ENCODE data around the gene POC1A. TPM values are rescaled to one million over a fixed set of nuclear protein-coding genes. Genes with fewer than 3 reads are reported as not detected.

The POC1A gene
- total and polyA plus RNA-seq, 2 donors (not counting 3 experiments of a cell fraction or from before 2014, with no cell fraction given), result 14.8 to 19.4 TPM

GRCh38 chr3:52092271-52092660 lies 62.0 kb downstream of the POC1A start:
- CTCF ChIA-PET, result no interaction called here
- H3K4me3 ChIP-seq (replicated peaks in 1 of 3; ENCODE audit: insufficient read depth in 1 of 3, low read depth in 1 of 3, low read length in 3 of 3), result no peak overlapping the region
- H3K9ac ChIP-seq (replicated peaks; ENCODE audit: extremely low read depth, insufficient read depth, low read length), result no peak overlapping the region
- no peak overlapping the region for H3K4me2 ChIP-seq (ENCODE audit: insufficient read depth, low read length)
- no peaks in the 10 kb centered on the region for H3K27me3 ChIP-seq (ENCODE audit: control insufficient read depth in 2 of 2, insufficient read depth in 2 of 2, low read length in 2 of 2)
- no TSS peak for BruUV-seq (replicated peaks)
- TF ChIP-seq FOS (IDR thresholded peaks at IDR 0.05; ENCODE audit: borderline replicate concordance, insufficient read depth, low read length), result no peak
- TF ChIP-seq EZH2 (IDR thresholded peaks at IDR 0.05; ENCODE audit: borderline replicate concordance, low read depth, low read length, severe bottlenecking), result no peak
- TF ChIP-seq MAX (IDR thresholded peaks at IDR 0.05; ENCODE audit: insufficient read depth, insufficient read length), result no peak
- no peak for TF ChIP-seq POLR2A (IDR thresholded peaks at IDR 0.05; ENCODE audit: low read depth, low read length)
- no peak for TF ChIP-seq CTCF (IDR thresholded peaks at IDR 0.05; ENCODE audit: extremely low read depth in 1 of 2, insufficient read depth in 1 of 2, low read depth in 1 of 2, low read length in 2 of 2)
- no peak for TF ChIP-seq POLR2AphosphoS5 (IDR thresholded peaks at IDR 0.05; ENCODE audit: insufficient read depth, low read depth, low read length)
- TF ChIP-seq JUN (IDR thresholded peaks at IDR 0.05; ENCODE audit: borderline replicate concordance, insufficient read depth, insufficient read length, low read depth), result no peak
- no peak for TF ChIP-seq GATA2 (IDR thresholded peaks at IDR 0.05; ENCODE audit: insufficient read depth, insufficient read length, low read depth, low read length)
- no peak for TF ChIP-seq MYC (IDR thresholded peaks at IDR 0.05; ENCODE audit: low read depth, low read length)
- POLR2A ChIA-PET, result no interaction called here
- H3K79me2 ChIP-seq (ENCODE audit: control insufficient read depth, insufficient read depth, low read length), result no peaks in the 10 kb centered on the region
- intact Hi-C loops (cut with micrococcal nuclease) (no loop called here), dilution Hi-C loops (cut with MboI; ENCODE audit: extremely low pct_ligation_motif_present, low sequenced_read_pairs) (no loop called here)
- no peaks in the 10 kb centered on the region for H3K36me3 ChIP-seq (ENCODE audit: control insufficient read depth in 2 of 2, extremely low read depth in 1 of 2, insufficient read depth in 2 of 2, low read length in 2 of 2)
- H3K9me1 ChIP-seq (replicated peaks; ENCODE audit: control insufficient read depth, extremely low read depth, insufficient read depth, low read length), result no peaks in the 10 kb centered on the region
- no peak for DNase-seq (ENCODE audit: low read depth, low spot score)
- no peak overlapping the region for H3K27ac ChIP-seq (ENCODE audit: insufficient read depth, low read depth, low read length)
- peaks cover 50% of the 10 kb centered on the region for H3K4me1 ChIP-seq (ENCODE audit: control insufficient read depth, extremely low read depth, insufficient read depth, low read length)
- no peak for FAIRE-seq
- no peak overlapping the region for H2AFZ ChIP-seq (ENCODE audit: low read depth, low read length)
- H4K20me1 ChIP-seq (replicated peaks; ENCODE audit: control insufficient read depth, extremely low read depth, insufficient read depth, low read length), result no peaks in the 10 kb centered on the region
- no peaks in the 10 kb centered on the region for H3K9me3 ChIP-seq (replicated peaks; ENCODE audit: control insufficient read depth, insufficient read depth, low read length)

Data from endothelial cell of umbilical vein (primary cell).